Ovary (tissue), 9 donors: ENCODE data around the gene CNTN5. TPM values are rescaled to one million over a fixed set of nuclear protein-coding genes. Genes with fewer than 3 reads are reported as not detected.

Source experiments
- DNase-seq, 5 donors: peaks; one replicate each; pipeline ENCODE4 v3.0.0-alpha.2; 2019 to 2020
- H3K27ac ChIP-seq, 2 donors: fragments of 200-600 bp; one replicate each; pipeline versions ENCODE4 v1.5.1 to v1.8.0; 2019 to 2022
- H3K27me3 ChIP-seq: fragments of 200-600 bp; one replicate; pipeline ENCODE4 v1.8.0; 2022
- H3K36me3 ChIP-seq: fragments of 200-600 bp; sonication (generic); one replicate; pipeline ENCODE4 v1.5.1; 2019
- H3K4me1 ChIP-seq: one replicate; pipeline ENCODE4 v1.8.1; 2013; ENCODE audit warnings: mild to moderate bottlenecking, moderate library complexity; ENCODE audit not compliant: insufficient read depth
- H3K4me3 ChIP-seq: fragments of 200-600 bp; sonication (generic); one replicate; pipeline ENCODE4 v1.5.1; 2017
- H3K9me3 ChIP-seq, 2 donors: fragments of 200-600 bp in 1 of 2; sonication (generic) in 1 of 2; one replicate each; pipeline versions ENCODE4 v1.5.1 to v1.8.1; 2013 to 2019; ENCODE audit warnings: mild to moderate bottlenecking in 1 of 2, moderate library complexity in 1 of 2
- EP300 ChIP-seq: sonication (generic); formaldehyde crosslinking; IDR thresholded peaks from one replicate; pipeline ENCODE4 v1.6.1; 2017; ENCODE audit warnings: antibody characterized with exemption
- POLR2A ChIP-seq: fragments of 450-650 bp; IDR thresholded peaks from one replicate; pipeline ENCODE4 v1.6.1; 2017; ENCODE audit warnings: antibody characterized with exemption, mild to moderate bottlenecking, moderate library complexity
- WGBS, 3 donors: extraction: QIAGEN DNeasy Blood & Tissue Kit in 1 of 3; methylation state at CpG; one replicate each; pipeline versions ENCODE4 v1.1.5 to v1.1.7; 2013 to 2017; 5-methylcytosine and 5-hydroxymethylcytosine counted together
- intact Hi-C, 4 donors: fragments of 100-400 bp; cut with DNase I; formaldehyde crosslinking; loops; one replicate each; pipeline versions ENCODE4 v1.11.0 to v1.15.1; 2022 to 2023
- polyA plus RNA-seq, 2 donors: library from polyadenylated mRNA; stranded (reverse); fragments of 200-250 nt in 1 of 2; fragments of 350-450 nt in 1 of 2; fragmentation: Illumina TruSeq in 1 of 2; extraction: RNeasy Lipid Tissue Mini Kit (QIAGEN cat#74804) in 1 of 2; gene quantifications; one replicate each; pipeline ENCODE4 v1.2.3, GENCODE V29; 2013 to 2014
- total RNA-seq, 7 donors: library from RNA; depleted of rRNA in 2 of 7; stranded (reverse); fragments of >200 nt in 2 of 7; fragmentation: NEBNext Ultra II Directional in 3 of 7; extraction: Animal tissue kit (Norgen Biotek cat#: 25700) in 3 of 7; gene quantifications; one replicate each; pipeline versions ENCODE4 v1.1.0 to v1.2.4, GENCODE V29; 2016 to 2023
- TF ChIP-seq, protein P1 (sequence below), 3 donors: fragments of 450-650 bp in 2 of 3; fragments of 200-600 bp in 1 of 3; IDR thresholded peaks; one replicate each; pipeline versions ENCODE4 v1.5.1 to v1.8.0; 2016 to 2022; ENCODE audit warnings: antibody characterized with exemption in 3 of 3, mild to moderate bottlenecking in 1 of 3
- donor health status: DM: no; HTN: no; CAD: no; lungs with moderate emphysema.
- donor health status: DM: no; HTN: no; CAD: no.
- donor health status: Bipolar disorder and iron deficiency.
- donor health status: DM: yes; HTN: yes; CAD: no.
- donor health status: DM: no; HTN: no; CAD: no.
- donor health status: DM: yes; HTN: yes; CAD: no.

The CNTN5 gene
- total and polyA plus RNA-seq, 9 donors = 0.02 to 1.1 (median 0.15) TPM; not detected in 5

DNA sequence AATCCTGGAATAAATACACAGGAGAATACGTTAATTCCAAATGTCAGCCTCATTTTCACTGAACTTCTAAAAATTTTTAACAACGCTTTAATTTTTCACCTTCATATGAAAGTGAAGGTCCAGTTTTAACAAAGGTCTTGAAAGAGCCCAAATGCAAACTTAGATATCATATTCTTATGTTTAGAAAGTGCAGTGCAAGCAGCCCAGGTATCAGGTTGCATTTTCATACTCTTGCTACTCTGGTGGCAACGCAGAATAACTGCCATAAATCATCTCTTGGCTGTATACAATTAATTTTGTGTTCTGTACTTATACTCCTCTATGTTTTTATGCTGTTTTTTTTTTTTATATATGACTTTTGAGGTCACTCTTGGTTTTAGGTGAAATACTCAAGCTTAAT, 1169.6 kb downstream of the CNTN5 start:
- intact Hi-C loops = no loop called here
- H3K36me3 ChIP-seq = no peaks in the 10 kb centered on the region
- no peaks in the 10 kb centered on the region for H3K4me1 ChIP-seq
- no peak for TF ChIP-seq POLR2A
- no peak for DNase-seq
- no peak overlapping the region for H3K27ac ChIP-seq
- 63 to 77% (median 73%) methylated on average over 3 of the region's 3 CpGs for WGBS, 3 donors
- no peaks in the 10 kb centered on the region for H3K9me3 ChIP-seq
- H3K4me3 ChIP-seq = no peak overlapping the region
- H3K27me3 ChIP-seq = no peaks in the 10 kb centered on the region

GRCh38 chr11:100192181-100192580, 1171.4 kb downstream of the CNTN5 start:
- Histone ChIP-seq H3K27ac (no peak overlapping the region), H3K4me3 (no peak overlapping the region), H3K4me1 (no peaks in the 10 kb centered on the region), H3K36me3 (no peaks in the 10 kb centered on the region), H3K9me3 (no peaks in the 10 kb centered on the region), H3K27me3 (no peaks in the 10 kb centered on the region)
- intact Hi-C loops = no loop called here
- WGBS, 3 donors = 38 to 93% (median 44%) methylated on average over 1 of the region's 1 CpG
- DNase-seq = no peak
- TF ChIP-seq, protein P1, sequence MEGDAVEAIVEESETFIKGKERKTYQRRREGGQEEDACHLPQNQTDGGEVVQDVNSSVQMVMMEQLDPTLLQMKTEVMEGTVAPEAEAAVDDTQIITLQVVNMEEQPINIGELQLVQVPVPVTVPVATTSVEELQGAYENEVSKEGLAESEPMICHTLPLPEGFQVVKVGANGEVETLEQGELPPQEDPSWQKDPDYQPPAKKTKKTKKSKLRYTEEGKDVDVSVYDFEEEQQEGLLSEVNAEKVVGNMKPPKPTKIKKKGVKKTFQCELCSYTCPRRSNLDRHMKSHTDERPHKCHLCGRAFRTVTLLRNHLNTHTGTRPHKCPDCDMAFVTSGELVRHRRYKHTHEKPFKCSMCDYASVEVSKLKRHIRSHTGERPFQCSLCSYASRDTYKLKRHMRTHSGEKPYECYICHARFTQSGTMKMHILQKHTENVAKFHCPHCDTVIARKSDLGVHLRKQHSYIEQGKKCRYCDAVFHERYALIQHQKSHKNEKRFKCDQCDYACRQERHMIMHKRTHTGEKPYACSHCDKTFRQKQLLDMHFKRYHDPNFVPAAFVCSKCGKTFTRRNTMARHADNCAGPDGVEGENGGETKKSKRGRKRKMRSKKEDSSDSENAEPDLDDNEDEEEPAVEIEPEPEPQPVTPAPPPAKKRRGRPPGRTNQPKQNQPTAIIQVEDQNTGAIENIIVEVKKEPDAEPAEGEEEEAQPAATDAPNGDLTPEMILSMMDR (IDR thresholded peaks at IDR 0.05) = no peak
- no peak for TF ChIP-seq EP300

DNA sequence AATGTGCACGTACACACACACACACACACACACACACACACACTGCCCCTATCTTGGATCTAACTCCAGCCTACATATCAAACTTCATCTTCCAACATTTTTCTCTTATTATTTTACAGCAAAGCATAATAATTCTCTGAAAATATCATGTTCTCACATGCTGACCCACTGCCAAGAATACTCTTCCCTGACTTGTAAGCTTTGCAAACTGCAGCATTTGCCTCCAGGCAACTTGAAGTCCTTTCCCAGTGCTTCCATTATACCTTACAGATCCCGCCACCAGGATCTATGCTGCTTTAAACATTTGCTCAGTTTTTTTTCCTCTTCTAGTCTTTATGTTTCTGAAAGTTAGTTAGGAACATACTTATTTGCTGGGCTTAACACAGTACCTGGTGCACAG, 1183.0 kb downstream of the CNTN5 start:
- Histone ChIP-seq H3K9me3 (no peaks in the 10 kb centered on the region), H3K27ac (no peak overlapping the region), H3K4me3 (no peak overlapping the region), H3K36me3 (no peaks in the 10 kb centered on the region), H3K27me3 (no peaks in the 10 kb centered on the region), H3K4me1 (no peaks in the 10 kb centered on the region)
- intact Hi-C loops = no loop called here
- 74 to 89% (median 80%) methylated on average over 2 of the region's 2 CpGs for WGBS, 3 donors
- no peak for DNase-seq
- TF ChIP-seq EP300 = no peak

GRCh38 chr11:100205926-100206325, 1185.2 kb downstream of the CNTN5 start:
- Histone ChIP-seq H3K27me3 (no peaks in the 10 kb centered on the region), H3K27ac (no peak overlapping the region), H3K9me3 (no peaks in the 10 kb centered on the region), H3K36me3 (no peaks in the 10 kb centered on the region), H3K4me3 (no peak overlapping the region), H3K4me1 (no peaks in the 10 kb centered on the region)
- TF ChIP-seq POLR2A (no peak), EP300 (no peak)
- TF ChIP-seq, protein P1 (IDR thresholded peaks at IDR 0.05) = no peak
- intact Hi-C loops = no loop called here
- 80 to 85% (median 85%) methylated on average over 2 of the region's 2 CpGs for WGBS, 3 donors
- no peak for DNase-seq

- WGBS, 3 donors = 88 to 94% (median 93%) methylated on average over 2 of the region's 2 CpGs
- no peaks in the 10 kb centered on the region for H3K36me3 ChIP-seq
- TF ChIP-seq POLR2A = no peak
- TF ChIP-seq EP300 = no peak
- TF ChIP-seq, protein P1 (IDR thresholded peaks at IDR 0.05) = no peak
- no peaks in the 10 kb centered on the region for H3K9me3 ChIP-seq
- H3K27ac ChIP-seq = no peak overlapping the region
- intact Hi-C loops = no loop called here
- H3K4me1 ChIP-seq = no peaks in the 10 kb centered on the region
- no peaks in the 10 kb centered on the region for H3K27me3 ChIP-seq
- no peak overlapping the region for H3K4me3 ChIP-seq
- no peak for DNase-seq
Observed at GRCh38 chr11:100208207-100208606, 1187.5 kb downstream of the CNTN5 start.

DNA sequence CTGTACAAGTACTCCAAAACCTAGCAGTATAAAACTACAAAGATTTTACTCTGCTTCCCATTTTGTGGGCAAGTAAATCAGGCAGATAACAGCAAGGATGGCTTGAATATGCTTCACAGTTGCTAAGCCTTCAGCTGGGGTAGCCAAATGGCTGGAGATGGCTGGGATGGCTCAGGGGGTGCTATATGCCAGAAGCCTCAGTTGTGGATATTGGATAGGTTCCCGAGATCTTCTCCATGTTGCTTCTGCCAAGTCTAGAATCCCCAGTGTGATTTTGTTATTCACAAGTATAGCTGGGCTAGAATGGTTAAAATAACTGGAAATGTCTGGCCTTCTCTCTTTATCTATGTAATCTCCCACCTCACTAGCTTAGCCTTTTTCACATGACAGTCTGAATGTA, 1194.0 kb downstream of the CNTN5 start:
- no peak for DNase-seq
- TF ChIP-seq, protein P1 (IDR thresholded peaks at IDR 0.05) = no peak
- TF ChIP-seq EP300 = no peak
- TF ChIP-seq POLR2A = no peak
- intact Hi-C loops = no loop called here
- no peaks in the 10 kb centered on the region for H3K4me1 ChIP-seq
- WGBS, 3 donors = 81 to 100% (median 100%) methylated on average over 1 of the region's 1 CpG
- peaks cover 0 to 3% of the 10 kb centered on the region in 2 donors for H3K9me3 ChIP-seq
- no peaks in the 10 kb centered on the region for H3K27me3 ChIP-seq
- H3K36me3 ChIP-seq = no peaks in the 10 kb centered on the region
- H3K4me3 ChIP-seq = no peak overlapping the region
- no peak overlapping the region for H3K27ac ChIP-seq
